Measurements from ENCODE around the gene CANT1.
A peak's percentile ranks its signal among the peaks of the same experiment; 100 is the strongest.
"Not testable (repeated sequence)": the region's sequence is repeated elsewhere in the genome, so short reads cannot be mapped to it uniquely, and the experiment has no call there.

The CANT1 gene

GRCh38 chr17:78977681-78977943, 32.0 kb downstream of the CANT1 start:
- no peak for DNase-seq (ENCODE audit: low read depth in 2 of 2)

- no peak for DNase-seq (ENCODE audit: low read depth in 2 of 2)
These were observed 32.5 kb downstream of the CANT1 start for GRCh38 chr17:78976907-78977680.

- no peak for DNase-seq (ENCODE audit: low read depth in 2 of 2)
These were observed 34.7 kb downstream of the CANT1 start for GRCh38 chr17:78974635-78975591.

GRCh38 chr17:78973792-78974520, 35.6 kb downstream of the CANT1 start:
- no peak for DNase-seq (ENCODE audit: low read depth in 2 of 2)

GRCh38 chr17:78973196-78973595, 36.4 kb downstream of the CANT1 start:
- no peak for DNase-seq (ENCODE audit: low read depth in 2 of 2)

- DNase-seq (ENCODE audit: low read depth in 2 of 2) = no peak
These were observed 37.0 kb downstream of the CANT1 start for GRCh38 chr17:78972507-78973105.

GRCh38 chr17:78971756-78972506, 37.6 kb downstream of the CANT1 start:
- no peak for DNase-seq (ENCODE audit: low read depth in 2 of 2)

- DNase-seq (ENCODE audit: low read depth in 2 of 2) = peak; percentile 70 to 78
These were observed 38.5 kb downstream of the CANT1 start for GRCh38 chr17:78970834-78971755.

- DNase-seq (ENCODE audit: low read depth in 2 of 2) = no peak
These were observed 39.7 kb downstream of the CANT1 start for GRCh38 chr17:78969865-78970264.

- DNase-seq (ENCODE audit: low read depth in 2 of 2) = no peak
These were observed 41.7 kb downstream of the CANT1 start for GRCh38 chr17:78967782-78968362.

- DNase-seq (ENCODE audit: low read depth in 2 of 2) = no peak
These were observed 42.5 kb downstream of the CANT1 start for GRCh38 chr17:78966910-78967600.

- no peak for DNase-seq (ENCODE audit: low read depth in 2 of 2)
These were observed 43.3 kb downstream of the CANT1 start for GRCh38 chr17:78966123-78966813.

- no peak for DNase-seq (ENCODE audit: low read depth in 2 of 2)
These were observed 44.1 kb downstream of the CANT1 start for GRCh38 chr17:78965491-78965924.

GRCh38 chr17:78963378-78963777, 46.2 kb downstream of the CANT1 start:
- no peak for DNase-seq (ENCODE audit: low read depth in 2 of 2)

GRCh38 chr17:78962984-78963348, 46.6 kb downstream of the CANT1 start:
- DNase-seq (ENCODE audit: low read depth in 2 of 2) = not testable (repeated sequence)

- no peak for DNase-seq (ENCODE audit: low read depth in 2 of 2)
These were observed 47.1 kb downstream of the CANT1 start for GRCh38 chr17:78962345-78962983.

GRCh38 chr17:78961571-78961970, 48.0 kb downstream of the CANT1 start:
- no peak for DNase-seq (ENCODE audit: low read depth in 2 of 2)

GRCh38 chr17:78960928-78961327, 48.6 kb downstream of the CANT1 start:
- DNase-seq (ENCODE audit: low read depth in 2 of 2) = no peak
